Embryonic facial prominence (tissue), 1 donor: Measurements from ENCODE around the gene COQ2.
"Not testable (repeated sequence)": the region's sequence is repeated elsewhere in the genome, so short reads cannot be mapped to it uniquely, and the experiment has no call there.

Source experiments
- DNase-seq: peaks from one replicate; pipeline ENCODE4 v3.0.0-alpha.2; 2016; ENCODE audit errors: extremely low spot score

The COQ2 gene

DNA sequence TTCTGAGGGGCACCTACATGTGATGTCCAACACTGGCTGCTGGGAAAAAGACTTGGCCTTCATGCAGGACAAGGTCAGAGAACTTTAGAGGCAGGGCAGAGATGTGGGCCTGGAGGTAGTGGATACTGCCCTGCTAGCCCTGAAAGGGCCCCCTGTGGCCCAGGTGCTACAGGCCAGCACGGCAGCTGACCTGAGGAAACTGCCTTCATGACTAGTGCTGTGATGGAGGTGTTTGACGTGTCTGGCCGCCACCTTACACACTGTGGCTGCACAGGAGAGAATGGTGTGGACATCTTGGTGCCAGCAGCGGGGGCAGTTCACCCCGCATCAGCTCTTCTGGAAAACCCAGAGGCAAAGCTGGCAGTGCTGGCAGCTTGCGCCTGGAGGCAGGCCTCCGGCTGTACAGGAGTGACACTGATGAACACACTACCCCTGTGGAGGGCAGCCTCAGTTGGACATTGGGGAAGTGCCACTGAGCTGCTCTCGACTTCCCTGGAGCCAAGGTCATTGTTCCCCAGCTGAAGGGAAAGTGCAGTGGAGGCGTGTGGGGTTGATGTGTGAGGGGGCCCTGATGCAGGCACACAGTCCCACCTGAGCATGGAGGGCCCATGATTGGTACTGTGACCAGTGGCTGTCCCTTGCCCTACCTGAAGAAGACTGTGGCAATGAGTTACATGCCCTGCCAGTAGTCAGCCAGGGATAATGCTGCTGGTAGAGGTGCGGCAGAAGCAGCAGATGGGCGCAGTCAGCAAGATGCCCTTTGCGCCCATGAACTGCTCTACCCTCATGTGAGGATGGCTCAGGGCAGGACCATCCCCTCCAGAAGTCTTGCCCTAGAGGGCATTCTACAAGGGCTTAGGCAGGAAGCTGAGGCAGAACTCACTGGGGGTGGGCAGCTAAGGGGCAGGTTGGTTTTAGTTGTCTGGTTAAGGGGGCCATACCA, 36.9 kb downstream of the COQ2 start:
- DNase-seq = no peak

DNA sequence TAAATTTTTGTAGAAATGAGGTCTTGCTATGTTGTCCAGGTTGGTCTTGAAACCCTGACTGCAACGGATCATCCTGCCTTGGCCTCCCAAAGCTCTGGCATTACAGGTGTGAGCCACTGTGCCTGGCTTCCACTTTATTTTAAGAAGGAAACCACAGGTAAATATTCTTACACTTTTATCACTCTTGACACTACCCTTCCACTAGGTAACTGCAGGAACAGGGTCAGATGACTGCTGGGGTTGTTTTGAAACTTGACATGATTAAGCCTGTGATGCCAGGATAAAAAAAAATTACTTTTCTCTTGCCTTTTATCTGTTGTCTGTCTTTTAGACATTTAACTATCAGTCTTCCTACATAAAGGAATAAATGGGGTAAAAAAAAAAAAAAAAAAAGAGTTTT, 43.5 kb downstream of the COQ2 start:
- no peak for DNase-seq

DNA sequence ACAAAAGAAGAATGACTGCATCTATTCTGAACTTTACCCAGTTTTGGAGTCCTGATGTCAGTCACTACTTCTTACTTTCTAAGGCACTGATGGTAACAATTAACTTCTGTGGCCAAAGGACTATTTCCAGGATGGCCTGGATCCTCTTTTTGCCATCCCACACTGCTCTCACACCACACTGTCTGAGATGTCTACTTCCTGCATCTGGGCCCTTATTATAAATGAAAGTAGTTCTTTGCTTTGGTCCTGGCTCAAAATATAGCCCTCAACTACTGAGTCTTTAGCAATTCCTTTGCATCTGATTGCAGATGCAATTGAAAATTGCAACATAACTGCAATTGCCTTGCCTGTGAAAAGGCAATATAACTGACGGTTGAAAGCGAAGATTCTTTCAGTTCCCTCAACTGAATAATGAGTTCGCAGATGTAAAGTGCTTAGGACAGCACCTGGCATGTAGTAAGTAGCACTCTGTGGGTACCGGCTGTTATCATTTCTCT, 44.2 kb downstream of the COQ2 start:
- no peak for DNase-seq

DNA sequence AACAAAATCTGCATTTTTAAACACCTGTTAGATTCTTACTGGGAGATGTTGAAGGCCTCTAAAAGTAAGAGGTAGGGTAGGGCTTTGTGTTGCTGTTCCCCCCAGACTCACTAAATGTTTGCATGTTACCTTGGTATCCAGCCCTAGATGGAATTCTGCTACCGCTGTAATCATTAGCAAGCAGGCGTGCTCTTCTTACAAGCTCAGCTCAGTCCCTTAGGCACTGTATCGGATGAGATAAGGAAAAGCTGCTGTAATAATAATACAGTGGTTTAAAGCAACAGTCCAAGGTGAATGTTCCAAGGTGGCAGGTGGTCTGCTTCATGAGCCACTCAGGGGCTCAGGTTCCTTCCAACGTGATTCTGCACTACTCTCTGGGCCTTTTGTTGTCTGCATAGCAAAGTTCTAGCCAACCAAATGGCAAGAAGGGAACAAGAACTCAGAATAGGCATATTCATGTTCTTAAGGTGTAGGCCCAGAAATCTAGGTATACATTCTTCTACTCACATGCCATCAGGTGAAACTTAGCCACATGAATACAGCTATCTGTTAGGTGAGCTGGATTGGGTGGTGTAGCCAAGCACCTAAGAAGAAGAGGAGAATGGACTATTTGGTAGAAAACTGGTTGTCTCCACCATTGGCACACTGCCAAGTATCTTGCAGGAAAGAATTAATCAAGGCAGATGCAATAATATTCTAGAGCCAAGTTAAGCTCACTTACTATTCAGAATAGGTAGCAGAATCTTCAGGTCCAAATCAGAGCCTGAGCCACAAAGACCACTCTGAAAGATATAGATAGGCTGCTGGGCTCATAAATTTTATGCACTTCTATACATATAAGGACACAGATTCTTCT, 46.0 kb downstream of the COQ2 start:
- no peak for DNase-seq

DNA sequence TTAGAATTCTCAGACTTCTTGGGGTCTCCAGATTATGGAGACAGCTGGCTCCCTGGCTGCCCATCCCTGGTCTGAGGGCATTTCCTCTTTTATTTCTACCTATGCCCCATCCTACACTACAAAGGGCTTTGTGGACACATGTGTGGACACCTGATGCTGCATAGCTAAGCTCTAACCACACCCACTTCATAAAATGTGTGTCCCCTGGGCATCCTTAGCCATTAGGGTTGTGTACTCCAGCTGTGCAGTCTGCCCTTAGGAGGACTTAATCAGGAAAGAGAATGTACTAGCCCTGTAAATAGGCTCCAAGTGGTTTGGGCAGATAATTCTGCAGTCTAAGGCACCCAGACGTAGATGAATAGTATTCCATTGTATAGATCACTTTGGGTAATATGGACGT, 47.0 kb downstream of the COQ2 start:
- no peak for DNase-seq

DNA sequence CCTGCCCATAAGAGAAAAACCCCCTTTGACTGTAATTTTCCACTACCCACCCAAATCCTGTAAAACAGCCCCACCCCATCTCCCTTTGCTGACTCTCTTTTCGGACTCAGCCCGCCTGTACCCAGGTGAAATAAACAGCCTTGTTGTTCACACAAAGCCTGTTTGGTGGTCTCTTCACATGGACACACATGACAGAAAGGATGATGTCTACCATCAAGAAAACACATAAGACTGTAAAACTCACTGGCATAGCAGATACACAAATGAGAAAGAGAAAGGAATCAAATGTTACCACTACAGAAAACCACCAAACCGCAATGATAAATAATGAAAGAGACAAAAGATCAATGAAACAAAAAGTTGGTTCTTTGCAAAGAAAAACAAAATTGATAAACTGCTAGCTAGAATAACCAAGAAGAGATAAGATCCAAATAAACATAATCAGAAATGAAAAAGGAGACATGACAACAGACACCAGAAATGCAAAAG, 48.9 kb downstream of the COQ2 start:
- DNase-seq = not testable (repeated sequence)

DNA sequence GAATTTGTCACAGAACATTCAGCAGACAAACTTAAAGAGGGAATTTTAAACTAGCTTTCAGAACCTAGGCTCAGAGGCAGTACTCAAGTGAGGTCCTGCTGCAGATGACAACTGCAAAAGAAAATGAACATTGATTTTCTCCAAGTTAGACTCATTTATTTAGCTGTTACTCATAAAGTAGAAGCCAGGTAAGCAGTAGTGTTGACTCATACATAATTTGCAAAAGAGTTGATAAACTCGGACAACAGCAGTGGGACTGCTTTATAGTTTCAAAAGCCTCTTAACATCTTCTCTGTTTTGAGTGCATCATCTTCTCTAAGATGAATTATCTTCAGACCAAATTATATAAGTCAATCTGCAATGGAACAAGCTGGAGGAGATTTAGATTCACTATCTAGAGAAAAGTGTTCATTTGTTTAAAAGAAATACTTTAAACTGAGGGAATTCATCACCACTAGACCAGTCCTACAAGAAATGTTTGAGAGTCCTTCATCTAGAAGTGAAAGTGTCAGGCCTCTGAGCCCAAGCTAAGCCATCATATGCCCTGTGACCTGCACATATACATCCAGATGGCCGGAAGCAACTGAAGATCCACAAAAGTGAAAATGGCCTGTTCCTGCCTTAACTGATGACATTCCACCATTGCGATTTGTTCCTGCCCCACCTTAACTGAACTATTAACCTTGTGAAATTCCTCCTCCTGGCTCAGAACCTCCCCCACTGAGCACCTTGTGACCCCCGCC, 49.5 kb downstream of the COQ2 start:
- DNase-seq = no peak

DNA sequence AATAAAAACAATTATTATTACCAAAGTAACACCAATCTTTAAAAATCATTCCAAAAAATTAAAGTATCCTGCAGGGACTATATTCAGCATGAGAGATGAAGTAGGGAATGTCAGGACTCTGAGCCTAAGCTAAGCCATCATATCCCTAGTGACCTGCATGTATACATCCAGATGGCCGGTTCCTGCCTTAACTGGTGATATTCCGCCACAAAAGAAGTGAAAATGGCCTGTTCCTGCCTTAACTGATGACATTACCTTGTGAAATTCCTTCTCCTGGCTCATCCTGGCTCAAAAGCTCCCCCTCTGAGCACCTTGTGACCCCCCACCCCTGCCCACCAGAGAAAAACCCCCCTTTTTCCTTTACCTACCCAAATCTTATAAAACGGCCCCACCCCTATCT, 50.2 kb downstream of the COQ2 start:
- not testable (repeated sequence) for DNase-seq

DNA sequence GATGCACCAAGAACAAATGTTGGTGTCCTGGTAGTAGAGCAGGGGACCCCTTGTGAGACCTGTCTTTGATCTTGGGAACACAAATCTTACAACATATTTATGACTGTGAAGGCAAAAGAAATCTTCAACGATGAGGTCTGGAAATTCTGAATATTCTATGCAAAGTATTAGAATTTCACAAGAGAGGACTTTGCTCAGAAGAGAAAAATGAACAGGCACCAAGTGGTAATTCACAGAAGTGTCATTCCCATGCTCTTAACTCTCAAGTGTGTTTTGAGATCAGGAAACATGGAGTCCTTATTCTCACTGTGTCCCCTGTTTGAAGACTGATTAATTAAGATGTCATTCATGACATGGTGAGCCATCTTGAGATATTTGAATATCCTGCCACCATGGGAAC, 52.5 kb downstream of the COQ2 start:
- no peak for DNase-seq

DNA sequence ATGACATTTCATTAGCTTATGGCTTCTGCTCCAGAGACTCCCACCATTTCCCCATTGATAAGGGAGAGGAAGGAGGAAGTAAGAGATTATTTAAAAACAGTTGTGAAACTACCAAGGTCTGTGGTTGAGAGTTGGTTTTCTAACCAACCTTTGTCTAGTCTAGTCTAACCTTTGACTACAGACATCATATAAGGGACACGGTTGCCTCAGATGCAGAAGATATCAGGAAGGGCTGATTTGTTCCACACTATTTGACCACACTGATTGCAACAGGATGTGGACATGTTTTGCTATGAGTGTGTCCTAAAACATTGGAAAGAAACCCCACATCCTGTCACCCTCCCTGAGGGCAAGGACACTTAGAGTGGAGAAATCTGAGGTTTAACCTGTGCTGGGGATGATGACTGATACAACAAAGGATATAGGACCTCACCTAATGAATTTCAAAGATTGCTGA, 53.0 kb downstream of the COQ2 start:
- no peak for DNase-seq

DNA sequence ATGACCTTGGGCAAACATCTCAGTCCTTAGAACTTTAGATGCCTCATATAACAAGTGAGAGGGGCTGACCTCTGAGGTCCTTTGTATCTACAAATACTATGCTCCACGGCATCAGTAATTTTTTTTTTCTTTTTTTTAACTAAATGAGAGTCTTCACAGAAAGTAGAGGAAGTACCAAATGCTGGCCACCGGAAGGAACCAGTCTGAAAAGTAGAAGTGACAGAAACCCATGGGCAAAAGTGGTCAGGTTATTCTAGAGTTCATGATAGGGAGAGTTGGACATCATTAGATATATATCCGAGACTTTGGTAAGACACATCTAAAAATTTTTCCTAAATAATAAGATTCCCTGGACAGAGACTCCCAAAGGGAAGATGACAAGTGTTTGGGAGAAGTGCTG, 53.7 kb downstream of the COQ2 start:
- no peak for DNase-seq

DNA sequence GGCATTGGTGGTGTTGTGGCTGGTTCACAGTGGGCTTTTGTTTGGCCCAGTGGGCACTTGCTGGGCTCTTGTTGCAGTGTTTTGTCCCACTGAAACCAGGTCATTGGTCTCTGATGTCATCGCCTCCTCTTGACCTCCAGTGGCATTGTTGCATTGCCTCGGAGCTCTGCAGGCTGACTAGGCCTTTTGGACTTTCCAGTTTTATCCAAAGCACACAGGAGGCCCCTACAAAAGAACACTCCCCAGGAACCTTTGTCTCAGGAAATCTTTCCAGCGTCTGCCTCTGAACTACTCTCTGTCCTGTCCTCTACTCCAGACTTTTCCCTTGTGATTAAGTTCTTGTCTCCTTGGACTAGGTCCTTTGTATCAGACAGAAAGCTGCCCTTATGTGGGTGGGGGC, 54.8 kb downstream of the COQ2 start:
- DNase-seq = no peak

DNA sequence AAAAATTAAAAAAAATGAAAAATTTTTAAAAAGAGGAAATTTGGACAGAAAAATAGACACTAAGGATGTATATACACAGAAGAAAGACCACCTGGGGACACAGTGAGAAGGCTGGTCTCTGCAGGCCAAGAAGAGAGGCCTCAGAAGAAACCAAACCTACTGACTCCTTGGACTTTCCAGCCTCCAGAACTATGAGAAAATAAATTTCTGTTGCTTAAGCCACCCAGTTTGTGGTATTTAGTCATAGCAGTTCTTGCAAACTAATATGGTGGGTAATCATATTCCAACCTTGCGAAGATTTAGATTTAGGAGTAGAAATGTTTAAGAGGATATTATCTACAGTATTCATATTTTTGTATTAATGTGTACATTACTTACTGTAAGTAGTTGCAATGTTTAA, 56.4 kb downstream of the COQ2 start:
- DNase-seq = no peak

DNA sequence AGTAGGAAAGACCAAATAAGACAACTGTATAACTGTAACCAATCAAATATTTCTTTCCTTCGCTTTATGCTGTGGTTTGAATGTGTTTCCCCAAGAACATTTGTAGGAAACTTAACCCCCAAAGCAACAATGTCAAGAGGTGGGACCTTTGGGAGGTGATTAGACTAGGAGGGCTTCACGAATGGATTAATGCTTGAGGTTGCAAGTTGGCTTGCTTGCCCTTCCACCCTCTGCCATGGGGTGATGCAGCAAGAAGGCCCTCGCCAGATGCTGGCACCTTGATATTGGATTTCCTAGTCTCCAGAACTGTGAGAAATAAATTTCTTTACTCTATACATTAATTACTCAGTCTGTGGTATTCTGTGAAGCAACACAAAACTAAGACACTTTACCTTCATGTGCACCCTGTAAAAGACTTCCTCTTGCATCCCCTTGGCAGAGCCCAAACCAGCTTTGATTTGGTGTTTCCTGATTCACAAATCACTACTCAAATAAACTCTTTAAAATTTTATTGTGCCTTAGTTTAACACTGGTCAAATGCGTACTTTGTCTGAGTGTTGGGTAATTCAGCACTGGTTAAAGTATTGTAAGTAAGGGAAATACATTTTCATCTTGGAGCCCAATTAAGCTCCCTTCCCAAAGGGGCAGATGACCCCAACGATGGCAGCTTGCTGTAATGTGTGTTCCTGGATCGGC, 59.9 kb downstream of the COQ2 start:
- no peak for DNase-seq

DNA sequence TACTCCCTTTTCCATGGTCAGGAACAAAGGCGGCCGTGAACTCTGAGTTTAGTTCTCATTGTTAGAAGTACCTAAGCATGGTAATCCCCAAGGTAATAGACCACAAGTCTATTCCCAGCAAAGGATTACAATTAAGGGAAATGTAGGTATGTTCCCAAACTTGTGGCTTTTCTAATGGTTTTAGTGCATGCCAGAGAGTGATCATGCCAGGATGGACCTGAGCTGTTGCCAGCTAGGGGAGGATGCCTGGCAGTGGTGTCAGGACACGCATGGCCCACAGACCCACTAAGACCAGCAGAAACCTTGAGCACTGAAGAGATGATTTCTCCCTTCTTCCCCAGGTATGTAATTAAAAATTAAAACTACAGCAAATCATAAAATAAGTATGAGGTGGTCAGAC, 60.8 kb downstream of the COQ2 start:
- no peak for DNase-seq

DNA sequence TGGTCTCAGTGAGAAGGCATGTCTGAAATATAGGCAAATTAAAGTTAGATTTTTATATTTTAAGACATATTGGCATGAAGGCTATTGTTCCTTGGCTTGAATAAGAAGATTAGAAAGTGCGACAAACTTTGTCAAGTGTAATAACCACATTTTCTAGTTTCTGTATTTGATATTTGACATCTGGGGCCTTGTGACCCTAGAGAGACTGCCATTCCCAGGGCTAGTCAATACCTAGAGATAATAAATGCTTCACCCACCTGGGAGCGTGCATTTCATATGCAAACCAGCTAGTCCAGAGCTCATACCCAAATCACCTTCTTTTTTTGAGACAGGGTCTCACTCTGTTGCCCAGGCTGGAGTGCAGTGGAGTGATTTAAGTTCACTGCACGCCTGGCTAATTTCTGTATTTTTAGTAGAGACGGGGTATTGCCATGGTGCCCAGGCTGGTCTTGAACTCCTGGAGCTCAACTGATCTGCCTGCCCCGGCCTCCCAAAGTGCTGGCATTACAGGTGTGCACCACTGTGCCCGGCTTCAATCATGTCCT, 62.6 kb downstream of the COQ2 start:
- DNase-seq = no peak

DNA sequence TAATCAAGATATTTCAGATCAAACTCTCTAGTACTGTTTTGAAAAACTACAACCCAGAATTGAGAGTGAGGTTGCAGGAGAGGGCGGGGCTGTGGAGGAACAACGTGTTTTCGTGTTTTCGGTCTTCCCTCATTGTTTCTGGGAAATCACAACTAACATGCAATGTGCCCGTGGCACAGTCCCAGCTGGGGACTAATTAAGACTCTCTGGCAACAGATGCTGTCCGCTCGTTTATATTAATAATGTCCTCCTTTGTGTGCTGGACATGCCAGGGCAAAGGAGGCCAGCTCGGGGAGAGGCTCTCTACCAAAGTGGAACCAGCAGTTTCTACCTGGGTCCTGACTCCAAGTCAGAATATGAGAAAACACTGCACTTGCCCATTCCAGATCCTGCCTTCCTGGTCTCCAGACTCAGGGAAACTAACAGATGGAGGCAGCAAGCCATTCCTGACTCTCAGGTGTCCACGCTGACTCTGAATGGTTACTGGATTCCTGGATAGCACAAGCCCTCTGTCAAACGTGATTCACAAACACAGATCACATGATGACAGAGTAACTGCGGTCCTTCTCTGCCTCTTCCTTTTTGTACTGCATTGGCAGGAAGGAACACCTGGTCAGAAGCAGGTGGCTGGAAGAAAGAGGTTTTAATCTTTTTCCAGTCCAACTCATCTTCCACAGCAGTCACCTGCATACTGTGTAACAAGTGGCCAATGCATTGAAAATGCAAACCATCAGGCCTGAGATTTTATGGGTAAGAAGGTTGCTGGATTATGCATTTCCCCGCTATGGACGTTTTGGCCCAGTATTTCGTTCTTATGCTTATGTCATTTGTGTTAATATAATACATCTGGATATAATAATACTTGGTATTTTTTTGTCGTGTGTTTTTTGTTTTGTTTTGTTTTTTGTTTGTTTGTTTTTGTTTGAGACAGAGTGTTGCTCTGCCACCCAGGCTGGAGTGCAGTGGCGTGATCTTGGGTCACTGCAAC, 65.0 kb downstream of the COQ2 start:
- DNase-seq = no peak

DNA sequence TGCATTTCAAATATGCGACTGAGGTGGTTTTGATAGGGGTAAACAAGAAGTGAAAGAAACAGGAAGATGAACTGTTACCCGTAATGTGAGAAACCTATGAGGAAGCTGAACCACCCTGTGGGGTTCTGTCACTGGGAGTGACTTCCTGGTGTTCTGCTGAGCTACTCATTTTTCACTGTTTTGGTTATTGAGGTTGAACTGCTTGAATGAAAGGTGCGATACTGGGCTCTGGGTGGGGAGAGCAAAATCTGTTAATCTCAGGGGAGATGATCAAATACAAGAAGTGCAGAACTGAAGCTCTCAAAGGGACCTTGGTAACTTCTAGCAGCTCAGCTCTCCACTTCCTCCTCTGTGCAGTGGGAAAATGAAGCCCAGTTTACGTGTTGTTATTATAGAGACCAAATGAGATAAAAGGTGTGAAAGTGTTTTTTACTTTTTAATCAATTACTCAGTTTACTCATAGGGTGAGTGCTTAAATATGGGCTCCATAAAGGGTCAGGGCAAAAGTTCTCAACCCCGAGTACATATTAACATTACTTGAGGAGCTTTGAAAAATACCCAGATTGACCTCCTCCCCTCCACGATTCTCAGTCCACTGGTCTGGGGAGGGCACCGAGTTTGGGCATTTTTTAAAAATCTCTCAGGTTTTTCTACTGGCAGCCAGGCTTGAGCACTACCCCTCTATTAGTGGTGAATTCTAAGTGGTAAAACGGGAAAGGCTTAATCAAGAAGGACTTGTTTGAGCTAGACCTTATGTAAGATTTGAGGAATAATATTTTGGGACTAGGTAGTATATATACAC, 66.7 kb downstream of the COQ2 start:
- no peak for DNase-seq
